Testis (tissue), 3 donors: Measurements from ENCODE around the gene GCN1. TPM values are rescaled to one million over a fixed set of nuclear protein-coding genes. Genes with fewer than 3 reads are reported as not detected.
"Not testable (repeated sequence)": the region's sequence is repeated elsewhere in the genome, so short reads cannot be mapped to it uniquely, and the experiment has no call there.

Experiments used
- DNase-seq: peaks from one replicate; pipeline ENCODE4 v3.0.0-alpha.2; 2019
- H3K27ac ChIP-seq, 2 donors: fragments of 200-600 bp; sonication (generic); one replicate each; pipeline ENCODE4 v1.5.1; 2019
- H3K27me3 ChIP-seq: fragments of 200-600 bp; sonication (generic); one replicate; pipeline ENCODE4 v1.5.1; 2019
- H3K36me3 ChIP-seq: fragments of 200-600 bp; sonication (generic); one replicate; pipeline ENCODE4 v1.5.1; 2017; ENCODE audit warnings: low read depth; ENCODE audit errors: missing control alignments
- H3K4me1 ChIP-seq: fragments of 200-600 bp; sonication (generic); one replicate; pipeline ENCODE4 v1.5.1; 2019
- H3K4me3 ChIP-seq, 2 donors: fragments of 200-600 bp; sonication (generic); one replicate each; pipeline ENCODE4 v1.5.1; 2017 to 2019
- H3K9me3 ChIP-seq: fragments of 200-600 bp; sonication (generic); one replicate; pipeline ENCODE4 v1.5.1; 2017
- POLR2A ChIP-seq: fragments of 450-650 bp; IDR thresholded peaks from one replicate; pipeline ENCODE4 v1.6.1; 2017; ENCODE audit warnings: antibody characterized with exemption, mild to moderate bottlenecking, moderate library complexity
- WGBS, 2 donors: methylation state at CpG; one replicate each; pipeline ENCODE4 v1.1.5; 2018; 5-methylcytosine and 5-hydroxymethylcytosine counted together
- intact Hi-C: fragments of 100-400 bp; cut with DNase I; formaldehyde crosslinking; loops from one replicate; pipeline ENCODE4 v1.15.1; 2023; ENCODE audit warnings: low total_unique reads
- polyA plus RNA-seq: library from polyadenylated mRNA; stranded (reverse); fragments of 350-450 nt; fragmentation: Illumina TruSeq; extraction: RNeasy Lipid Tissue Mini Kit (QIAGEN cat#74804); gene quantifications from one replicate; pipeline ENCODE4 v1.2.3, GENCODE V29; 2014; ENCODE audit warnings: low read depth, low replicate concordance; ENCODE audit not compliant: insufficient read depth
- total RNA-seq, 2 donors: library from RNA; depleted of rRNA; stranded (reverse); fragments of >200 nt; gene quantifications; one replicate each; pipeline ENCODE4 v1.2.3, GENCODE V29; 2016
- TF ChIP-seq, protein P1 (sequence below), 3 experiments: fragments of 450-650 bp in 2 of 3; fragments of 200-600 bp in 1 of 3; sonication (generic) in 1 of 3; IDR thresholded peaks; one replicate each; pipeline ENCODE4 v1.5.1; 2016 to 2019; ENCODE audit warnings: antibody characterized with exemption in 3 of 3, mild to moderate bottlenecking in 2 of 3, moderate library complexity in 1 of 3

Gene GCN1
- total and polyA plus RNA-seq, 3 donors from 2014 or later, result 66.3 to 164 (median 104) TPM

GRCh38 chr12:120213758-120214157 lies 19.2 kb upstream of the GCN1 start:
- TF ChIP-seq, protein P1, sequence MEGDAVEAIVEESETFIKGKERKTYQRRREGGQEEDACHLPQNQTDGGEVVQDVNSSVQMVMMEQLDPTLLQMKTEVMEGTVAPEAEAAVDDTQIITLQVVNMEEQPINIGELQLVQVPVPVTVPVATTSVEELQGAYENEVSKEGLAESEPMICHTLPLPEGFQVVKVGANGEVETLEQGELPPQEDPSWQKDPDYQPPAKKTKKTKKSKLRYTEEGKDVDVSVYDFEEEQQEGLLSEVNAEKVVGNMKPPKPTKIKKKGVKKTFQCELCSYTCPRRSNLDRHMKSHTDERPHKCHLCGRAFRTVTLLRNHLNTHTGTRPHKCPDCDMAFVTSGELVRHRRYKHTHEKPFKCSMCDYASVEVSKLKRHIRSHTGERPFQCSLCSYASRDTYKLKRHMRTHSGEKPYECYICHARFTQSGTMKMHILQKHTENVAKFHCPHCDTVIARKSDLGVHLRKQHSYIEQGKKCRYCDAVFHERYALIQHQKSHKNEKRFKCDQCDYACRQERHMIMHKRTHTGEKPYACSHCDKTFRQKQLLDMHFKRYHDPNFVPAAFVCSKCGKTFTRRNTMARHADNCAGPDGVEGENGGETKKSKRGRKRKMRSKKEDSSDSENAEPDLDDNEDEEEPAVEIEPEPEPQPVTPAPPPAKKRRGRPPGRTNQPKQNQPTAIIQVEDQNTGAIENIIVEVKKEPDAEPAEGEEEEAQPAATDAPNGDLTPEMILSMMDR (IDR thresholded peaks at IDR 0.05), result no peak
- TF ChIP-seq POLR2A, result no peak
- Histone ChIP-seq H3K27ac (no peak overlapping the region), H3K36me3 (no peaks in the 10 kb centered on the region), H3K27me3 (no peaks in the 10 kb centered on the region), H3K4me1 (no peaks in the 10 kb centered on the region), H3K9me3 (no peaks in the 10 kb centered on the region), H3K4me3 (no peak overlapping the region)
- no peak for DNase-seq
- WGBS, 2 donors, result 93 to 94% methylated on average over 5 to 20 of the region's 20 CpGs
- intact Hi-C loops, result no loop called here

GRCh38 chr12:120213182-120213581 lies 18.7 kb upstream of the GCN1 start:
- H3K4me1 ChIP-seq, DNase-seq, intact Hi-C loops, H3K9me3 ChIP-seq, H3K27ac ChIP-seq, H3K27me3 ChIP-seq, H3K4me3 ChIP-seq, H3K36me3 ChIP-seq: not testable (repeated sequence)
- 79 to 93% methylated on average over 4 to 5 of the region's 5 CpGs for WGBS, 2 donors

- Histone ChIP-seq H3K27me3 (no peaks in the 10 kb centered on the region), H3K4me1 (no peaks in the 10 kb centered on the region), H3K9me3 (no peaks in the 10 kb centered on the region), H3K4me3 (no peak overlapping the region), H3K27ac (no peak overlapping the region), H3K36me3 (no peaks in the 10 kb centered on the region)
- 93% methylated on average over 15 to 24 of the region's 24 CpGs for WGBS, 2 donors
- intact Hi-C loops, result no loop called here
- DNase-seq, result no peak
- TF ChIP-seq, protein P1 (IDR thresholded peaks at IDR 0.05), result no peak
- no peak for TF ChIP-seq POLR2A
Observed at GRCh38 chr12:120212301-120212700, 17.8 kb upstream of the GCN1 start.

DNA sequence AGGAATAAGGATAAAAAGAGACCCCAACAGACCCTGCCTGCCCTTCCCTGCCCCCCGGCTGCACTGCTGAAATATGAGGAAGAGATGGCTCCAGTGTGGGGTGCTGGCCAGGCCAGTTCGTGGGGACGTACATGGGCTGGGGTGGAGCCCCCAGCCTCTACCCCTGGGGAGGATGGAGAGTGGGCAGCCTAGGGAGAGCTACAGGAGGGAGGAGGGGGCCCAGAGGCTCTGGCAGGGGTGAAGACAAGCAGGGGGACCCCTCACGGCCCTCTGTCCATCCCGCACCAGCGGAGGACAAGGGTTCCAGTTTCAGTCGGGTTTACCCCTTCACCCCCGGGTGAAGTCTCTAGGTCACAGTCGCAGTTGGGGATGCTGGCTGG lies 17.4 kb upstream of the GCN1 start:
- no peak overlapping the region for H3K4me3 ChIP-seq
- H3K27ac ChIP-seq, result no peak overlapping the region
- WGBS, 2 donors, result 76 to 85% methylated on average over 9 of the region's 9 CpGs
- DNase-seq, result no peak
- H3K9me3 ChIP-seq, result no peaks in the 10 kb centered on the region
- intact Hi-C loops, result no loop called here
- no peaks in the 10 kb centered on the region for H3K36me3 ChIP-seq
- no peaks in the 10 kb centered on the region for H3K4me1 ChIP-seq
- TF ChIP-seq, protein P1 (IDR thresholded peaks at IDR 0.05), result no peak
- TF ChIP-seq POLR2A, result no peak
- H3K27me3 ChIP-seq, result no peaks in the 10 kb centered on the region

DNA sequence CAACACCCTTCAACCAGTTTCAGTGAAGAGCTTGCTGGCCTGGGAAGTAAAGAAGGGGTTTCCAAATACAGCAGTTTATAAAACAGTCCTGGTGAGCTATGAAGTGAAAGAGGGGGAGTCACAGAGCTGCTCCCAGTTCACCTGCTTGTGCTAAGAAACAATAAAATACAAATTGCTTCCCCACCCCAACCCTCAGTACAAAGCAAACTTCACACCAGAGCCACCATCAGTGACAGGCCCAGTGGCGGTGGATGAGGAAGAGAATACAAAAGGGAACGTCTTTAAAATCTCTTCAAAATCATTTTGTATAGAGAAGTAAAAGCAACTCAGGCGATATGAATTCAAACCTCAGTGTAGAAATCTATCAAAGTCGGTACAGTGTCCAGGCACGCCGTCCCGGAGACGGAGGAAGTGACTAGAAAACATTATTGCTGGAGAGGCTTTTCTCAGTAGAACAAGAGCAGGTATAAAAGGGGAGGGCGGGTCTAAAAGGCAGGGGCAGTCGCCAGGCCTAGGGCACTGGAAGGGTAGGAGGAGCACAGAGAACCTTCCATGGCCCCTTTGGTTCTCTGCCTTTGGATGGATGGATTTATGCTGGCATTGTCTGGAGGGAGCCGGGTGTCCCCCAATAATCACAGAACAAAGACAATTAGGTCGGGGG lies 16.9 kb upstream of the GCN1 start:
- H3K27ac ChIP-seq, result no peak overlapping the region
- no peaks in the 10 kb centered on the region for H3K9me3 ChIP-seq
- no peaks in the 10 kb centered on the region for H3K27me3 ChIP-seq
- no peak for DNase-seq
- intact Hi-C loops, result no loop called here
- no peaks in the 10 kb centered on the region for H3K4me1 ChIP-seq
- TF ChIP-seq POLR2A, result no peak
- TF ChIP-seq, protein P1 (IDR thresholded peaks at IDR 0.05), result no peak
- no peaks in the 10 kb centered on the region for H3K36me3 ChIP-seq
- H3K4me3 ChIP-seq, result no peak overlapping the region
- 87 to 88% methylated on average over 12 of the region's 12 CpGs for WGBS, 2 donors
